Measurements from ENCODE around the gene LRRC74A. TPM values are rescaled to one million over a fixed set of nuclear protein-coding genes. Genes with fewer than 3 reads are reported as not detected.

The LRRC74A gene
- total and polyA plus RNA-seq, 9 of the 15 experiments (the other 6 are each of a cell fraction or from before 2014, with no cell fraction given), result not detected

DNA sequence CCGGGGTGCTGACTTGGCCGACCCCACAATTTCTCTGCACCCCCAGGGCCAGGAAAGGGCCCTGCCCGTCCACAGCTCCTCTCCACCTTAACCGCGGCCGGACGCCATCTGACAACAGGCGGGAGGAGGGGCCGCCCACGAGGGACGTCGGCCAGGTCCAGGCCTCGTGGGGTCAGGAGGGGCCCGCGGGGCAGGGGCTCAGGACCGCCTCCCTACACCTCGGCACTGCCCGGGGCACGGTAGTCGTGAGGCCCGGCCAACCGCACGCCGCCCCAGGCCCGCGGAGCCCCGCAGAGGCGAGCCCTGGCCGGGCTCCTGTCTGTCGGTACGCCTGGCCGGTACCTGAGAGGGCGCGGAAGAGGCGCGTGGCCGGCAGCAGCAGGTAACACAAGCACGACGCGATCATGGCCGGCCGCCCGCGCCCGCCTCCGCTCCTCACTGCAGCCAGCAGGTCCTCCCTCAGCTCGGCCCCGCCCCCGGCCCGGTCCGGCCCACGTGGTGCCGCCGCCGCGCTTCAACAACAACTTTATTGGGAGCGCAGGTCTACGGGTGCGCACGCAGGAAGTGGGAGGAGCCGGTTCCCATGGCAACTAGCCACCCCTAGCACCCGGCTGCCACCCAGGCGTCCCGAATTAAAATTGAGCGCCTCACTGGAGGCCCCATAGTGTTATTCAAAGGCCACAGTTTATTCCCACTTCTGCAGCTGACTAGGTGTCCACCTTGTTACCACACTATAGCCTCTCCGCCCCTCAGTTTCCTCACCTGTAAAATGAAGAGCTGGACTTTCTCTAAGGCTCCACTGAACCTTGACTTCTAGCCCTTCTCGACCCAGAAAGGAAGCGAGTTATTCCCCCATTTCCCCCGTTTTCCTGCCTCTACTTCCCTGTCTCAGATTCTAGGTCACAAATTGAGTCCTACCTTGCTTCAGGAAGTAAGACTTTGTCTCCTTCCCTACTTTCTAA is 13.5 kb upstream of the LRRC74A start, which contains the start of gene ANGEL1 (continued):
- TF ChIP-seq, protein P1, sequence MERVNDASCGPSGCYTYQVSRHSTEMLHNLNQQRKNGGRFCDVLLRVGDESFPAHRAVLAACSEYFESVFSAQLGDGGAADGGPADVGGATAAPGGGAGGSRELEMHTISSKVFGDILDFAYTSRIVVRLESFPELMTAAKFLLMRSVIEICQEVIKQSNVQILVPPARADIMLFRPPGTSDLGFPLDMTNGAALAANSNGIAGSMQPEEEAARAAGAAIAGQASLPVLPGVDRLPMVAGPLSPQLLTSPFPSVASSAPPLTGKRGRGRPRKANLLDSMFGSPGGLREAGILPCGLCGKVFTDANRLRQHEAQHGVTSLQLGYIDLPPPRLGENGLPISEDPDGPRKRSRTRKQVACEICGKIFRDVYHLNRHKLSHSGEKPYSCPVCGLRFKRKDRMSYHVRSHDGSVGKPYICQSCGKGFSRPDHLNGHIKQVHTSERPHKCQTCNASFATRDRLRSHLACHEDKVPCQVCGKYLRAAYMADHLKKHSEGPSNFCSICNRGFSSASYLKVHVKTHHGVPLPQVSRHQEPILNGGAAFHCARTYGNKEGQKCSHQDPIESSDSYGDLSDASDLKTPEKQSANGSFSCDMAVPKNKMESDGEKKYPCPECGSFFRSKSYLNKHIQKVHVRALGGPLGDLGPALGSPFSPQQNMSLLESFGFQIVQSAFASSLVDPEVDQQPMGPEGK (CRISPR knock-in tag; IDR thresholded peaks at IDR 0.05; ENCODE audit: borderline replicate concordance), result no peak
- TF ChIP-seq L3MBTL2 (IDR thresholded peaks at IDR 0.05), result peak; percentile 90
- TF ChIP-seq GABPA (tag; conservative IDR thresholded peaks at IDR 0.05; ENCODE audit: low read depth), result peak; percentile 75
- TF ChIP-seq, protein P2, sequence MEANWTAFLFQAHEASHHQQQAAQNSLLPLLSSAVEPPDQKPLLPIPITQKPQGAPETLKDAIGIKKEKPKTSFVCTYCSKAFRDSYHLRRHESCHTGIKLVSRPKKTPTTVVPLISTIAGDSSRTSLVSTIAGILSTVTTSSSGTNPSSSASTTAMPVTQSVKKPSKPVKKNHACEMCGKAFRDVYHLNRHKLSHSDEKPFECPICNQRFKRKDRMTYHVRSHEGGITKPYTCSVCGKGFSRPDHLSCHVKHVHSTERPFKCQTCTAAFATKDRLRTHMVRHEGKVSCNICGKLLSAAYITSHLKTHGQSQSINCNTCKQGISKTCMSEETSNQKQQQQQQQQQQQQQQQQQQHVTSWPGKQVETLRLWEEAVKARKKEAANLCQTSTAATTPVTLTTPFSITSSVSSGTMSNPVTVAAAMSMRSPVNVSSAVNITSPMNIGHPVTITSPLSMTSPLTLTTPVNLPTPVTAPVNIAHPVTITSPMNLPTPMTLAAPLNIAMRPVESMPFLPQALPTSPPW (CRISPR knock-in tag; IDR thresholded peaks at IDR 0.05), result peak; percentile 72
- TF ChIP-seq ZNF146 (CRISPR knock-in tag; IDR thresholded peaks at IDR 0.05; ENCODE audit: unreplicated experiment), result no peak
- TF ChIP-seq FOSL1 (tag; conservative IDR thresholded peaks at IDR 0.05), result no peak
- TF ChIP-seq, protein P3, sequence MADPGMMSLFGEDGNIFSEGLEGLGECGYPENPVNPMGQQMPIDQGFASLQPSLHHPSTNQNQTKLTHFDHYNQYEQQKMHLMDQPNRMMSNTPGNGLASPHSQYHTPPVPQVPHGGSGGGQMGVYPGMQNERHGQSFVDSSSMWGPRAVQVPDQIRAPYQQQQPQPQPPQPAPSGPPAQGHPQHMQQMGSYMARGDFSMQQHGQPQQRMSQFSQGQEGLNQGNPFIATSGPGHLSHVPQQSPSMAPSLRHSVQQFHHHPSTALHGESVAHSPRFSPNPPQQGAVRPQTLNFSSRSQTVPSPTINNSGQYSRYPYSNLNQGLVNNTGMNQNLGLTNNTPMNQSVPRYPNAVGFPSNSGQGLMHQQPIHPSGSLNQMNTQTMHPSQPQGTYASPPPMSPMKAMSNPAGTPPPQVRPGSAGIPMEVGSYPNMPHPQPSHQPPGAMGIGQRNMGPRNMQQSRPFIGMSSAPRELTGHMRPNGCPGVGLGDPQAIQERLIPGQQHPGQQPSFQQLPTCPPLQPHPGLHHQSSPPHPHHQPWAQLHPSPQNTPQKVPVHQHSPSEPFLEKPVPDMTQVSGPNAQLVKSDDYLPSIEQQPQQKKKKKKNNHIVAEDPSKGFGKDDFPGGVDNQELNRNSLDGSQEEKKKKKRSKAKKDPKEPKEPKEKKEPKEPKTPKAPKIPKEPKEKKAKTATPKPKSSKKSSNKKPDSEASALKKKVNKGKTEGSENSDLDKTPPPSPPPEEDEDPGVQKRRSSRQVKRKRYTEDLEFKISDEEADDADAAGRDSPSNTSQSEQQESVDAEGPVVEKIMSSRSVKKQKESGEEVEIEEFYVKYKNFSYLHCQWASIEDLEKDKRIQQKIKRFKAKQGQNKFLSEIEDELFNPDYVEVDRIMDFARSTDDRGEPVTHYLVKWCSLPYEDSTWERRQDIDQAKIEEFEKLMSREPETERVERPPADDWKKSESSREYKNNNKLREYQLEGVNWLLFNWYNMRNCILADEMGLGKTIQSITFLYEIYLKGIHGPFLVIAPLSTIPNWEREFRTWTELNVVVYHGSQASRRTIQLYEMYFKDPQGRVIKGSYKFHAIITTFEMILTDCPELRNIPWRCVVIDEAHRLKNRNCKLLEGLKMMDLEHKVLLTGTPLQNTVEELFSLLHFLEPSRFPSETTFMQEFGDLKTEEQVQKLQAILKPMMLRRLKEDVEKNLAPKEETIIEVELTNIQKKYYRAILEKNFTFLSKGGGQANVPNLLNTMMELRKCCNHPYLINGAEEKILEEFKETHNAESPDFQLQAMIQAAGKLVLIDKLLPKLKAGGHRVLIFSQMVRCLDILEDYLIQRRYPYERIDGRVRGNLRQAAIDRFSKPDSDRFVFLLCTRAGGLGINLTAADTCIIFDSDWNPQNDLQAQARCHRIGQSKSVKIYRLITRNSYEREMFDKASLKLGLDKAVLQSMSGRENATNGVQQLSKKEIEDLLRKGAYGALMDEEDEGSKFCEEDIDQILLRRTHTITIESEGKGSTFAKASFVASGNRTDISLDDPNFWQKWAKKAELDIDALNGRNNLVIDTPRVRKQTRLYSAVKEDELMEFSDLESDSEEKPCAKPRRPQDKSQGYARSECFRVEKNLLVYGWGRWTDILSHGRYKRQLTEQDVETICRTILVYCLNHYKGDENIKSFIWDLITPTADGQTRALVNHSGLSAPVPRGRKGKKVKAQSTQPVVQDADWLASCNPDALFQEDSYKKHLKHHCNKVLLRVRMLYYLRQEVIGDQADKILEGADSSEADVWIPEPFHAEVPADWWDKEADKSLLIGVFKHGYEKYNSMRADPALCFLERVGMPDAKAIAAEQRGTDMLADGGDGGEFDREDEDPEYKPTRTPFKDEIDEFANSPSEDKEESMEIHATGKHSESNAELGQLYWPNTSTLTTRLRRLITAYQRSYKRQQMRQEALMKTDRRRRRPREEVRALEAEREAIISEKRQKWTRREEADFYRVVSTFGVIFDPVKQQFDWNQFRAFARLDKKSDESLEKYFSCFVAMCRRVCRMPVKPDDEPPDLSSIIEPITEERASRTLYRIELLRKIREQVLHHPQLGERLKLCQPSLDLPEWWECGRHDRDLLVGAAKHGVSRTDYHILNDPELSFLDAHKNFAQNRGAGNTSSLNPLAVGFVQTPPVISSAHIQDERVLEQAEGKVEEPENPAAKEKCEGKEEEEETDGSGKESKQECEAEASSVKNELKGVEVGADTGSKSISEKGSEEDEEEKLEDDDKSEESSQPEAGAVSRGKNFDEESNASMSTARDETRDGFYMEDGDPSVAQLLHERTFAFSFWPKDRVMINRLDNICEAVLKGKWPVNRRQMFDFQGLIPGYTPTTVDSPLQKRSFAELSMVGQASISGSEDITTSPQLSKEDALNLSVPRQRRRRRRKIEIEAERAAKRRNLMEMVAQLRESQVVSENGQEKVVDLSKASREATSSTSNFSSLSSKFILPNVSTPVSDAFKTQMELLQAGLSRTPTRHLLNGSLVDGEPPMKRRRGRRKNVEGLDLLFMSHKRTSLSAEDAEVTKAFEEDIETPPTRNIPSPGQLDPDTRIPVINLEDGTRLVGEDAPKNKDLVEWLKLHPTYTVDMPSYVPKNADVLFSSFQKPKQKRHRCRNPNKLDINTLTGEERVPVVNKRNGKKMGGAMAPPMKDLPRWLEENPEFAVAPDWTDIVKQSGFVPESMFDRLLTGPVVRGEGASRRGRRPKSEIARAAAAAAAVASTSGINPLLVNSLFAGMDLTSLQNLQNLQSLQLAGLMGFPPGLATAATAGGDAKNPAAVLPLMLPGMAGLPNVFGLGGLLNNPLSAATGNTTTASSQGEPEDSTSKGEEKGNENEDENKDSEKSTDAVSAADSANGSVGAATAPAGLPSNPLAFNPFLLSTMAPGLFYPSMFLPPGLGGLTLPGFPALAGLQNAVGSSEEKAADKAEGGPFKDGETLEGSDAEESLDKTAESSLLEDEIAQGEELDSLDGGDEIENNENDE (IDR thresholded peaks at IDR 0.05; ENCODE audit: low read depth, low read length), result no peak
- TF ChIP-seq, protein P4, sequence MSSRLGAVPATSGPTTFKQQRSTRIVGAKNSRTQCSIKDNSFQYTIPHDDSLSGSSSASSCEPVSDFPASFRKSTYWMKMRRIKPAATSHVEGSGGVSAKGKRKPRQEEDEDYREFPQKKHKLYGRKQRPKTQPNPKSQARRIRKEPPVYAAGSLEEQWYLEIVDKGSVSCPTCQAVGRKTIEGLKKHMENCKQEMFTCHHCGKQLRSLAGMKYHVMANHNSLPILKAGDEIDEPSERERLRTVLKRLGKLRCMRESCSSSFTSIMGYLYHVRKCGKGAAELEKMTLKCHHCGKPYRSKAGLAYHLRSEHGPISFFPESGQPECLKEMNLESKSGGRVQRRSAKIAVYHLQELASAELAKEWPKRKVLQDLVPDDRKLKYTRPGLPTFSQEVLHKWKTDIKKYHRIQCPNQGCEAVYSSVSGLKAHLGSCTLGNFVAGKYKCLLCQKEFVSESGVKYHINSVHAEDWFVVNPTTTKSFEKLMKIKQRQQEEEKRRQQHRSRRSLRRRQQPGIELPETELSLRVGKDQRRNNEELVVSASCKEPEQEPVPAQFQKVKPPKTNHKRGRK (tag; IDR thresholded peaks at IDR 0.05), result no peak

Measured in K562 (cell line).